ENCODE measurements around the gene IL1B.

GRCh38 chr2:112877423-112877822 lies 40.8 kb upstream of the IL1B start:
- TF ChIP-seq, protein P1, sequence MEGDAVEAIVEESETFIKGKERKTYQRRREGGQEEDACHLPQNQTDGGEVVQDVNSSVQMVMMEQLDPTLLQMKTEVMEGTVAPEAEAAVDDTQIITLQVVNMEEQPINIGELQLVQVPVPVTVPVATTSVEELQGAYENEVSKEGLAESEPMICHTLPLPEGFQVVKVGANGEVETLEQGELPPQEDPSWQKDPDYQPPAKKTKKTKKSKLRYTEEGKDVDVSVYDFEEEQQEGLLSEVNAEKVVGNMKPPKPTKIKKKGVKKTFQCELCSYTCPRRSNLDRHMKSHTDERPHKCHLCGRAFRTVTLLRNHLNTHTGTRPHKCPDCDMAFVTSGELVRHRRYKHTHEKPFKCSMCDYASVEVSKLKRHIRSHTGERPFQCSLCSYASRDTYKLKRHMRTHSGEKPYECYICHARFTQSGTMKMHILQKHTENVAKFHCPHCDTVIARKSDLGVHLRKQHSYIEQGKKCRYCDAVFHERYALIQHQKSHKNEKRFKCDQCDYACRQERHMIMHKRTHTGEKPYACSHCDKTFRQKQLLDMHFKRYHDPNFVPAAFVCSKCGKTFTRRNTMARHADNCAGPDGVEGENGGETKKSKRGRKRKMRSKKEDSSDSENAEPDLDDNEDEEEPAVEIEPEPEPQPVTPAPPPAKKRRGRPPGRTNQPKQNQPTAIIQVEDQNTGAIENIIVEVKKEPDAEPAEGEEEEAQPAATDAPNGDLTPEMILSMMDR (IDR thresholded peaks at IDR 0.05): no peak
- no peak for TF ChIP-seq POLR2A (IDR thresholded peaks at IDR 0.05)
